ENCODE data around the gene HSD17B13. TPM values are rescaled to one million over a fixed set of nuclear protein-coding genes. Genes with fewer than 3 reads are reported as not detected.
"Not testable (repeated sequence)": the region's sequence is repeated elsewhere in the genome, so short reads cannot be mapped to it uniquely, and the experiment has no call there.

The HSD17B13 gene, protein sequence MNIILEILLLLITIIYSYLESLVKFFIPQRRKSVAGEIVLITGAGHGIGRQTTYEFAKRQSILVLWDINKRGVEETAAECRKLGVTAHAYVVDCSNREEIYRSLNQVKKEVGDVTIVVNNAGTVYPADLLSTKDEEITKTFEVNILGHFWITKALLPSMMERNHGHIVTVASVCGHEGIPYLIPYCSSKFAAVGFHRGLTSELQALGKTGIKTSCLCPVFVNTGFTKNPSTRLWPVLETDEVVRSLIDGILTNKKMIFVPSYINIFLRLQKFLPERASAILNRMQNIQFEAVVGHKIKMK
- total RNA-seq = under 1 TPM; 0.18 TPM
- long read RNA-seq = 0 reads

- intact Hi-C loops (cut with DNase I) = no loop called here
- DNase-seq (no peak), ATAC-seq (no peak)
These were observed at the start of gene HSD17B13 for GRCh38 chr4:87322754-87323153. Gene HSD17B13, minus strand, starts transcription at chr4:87322882. Its CDS starts 41 bp downstream, at chr4:87322841.

DNA sequence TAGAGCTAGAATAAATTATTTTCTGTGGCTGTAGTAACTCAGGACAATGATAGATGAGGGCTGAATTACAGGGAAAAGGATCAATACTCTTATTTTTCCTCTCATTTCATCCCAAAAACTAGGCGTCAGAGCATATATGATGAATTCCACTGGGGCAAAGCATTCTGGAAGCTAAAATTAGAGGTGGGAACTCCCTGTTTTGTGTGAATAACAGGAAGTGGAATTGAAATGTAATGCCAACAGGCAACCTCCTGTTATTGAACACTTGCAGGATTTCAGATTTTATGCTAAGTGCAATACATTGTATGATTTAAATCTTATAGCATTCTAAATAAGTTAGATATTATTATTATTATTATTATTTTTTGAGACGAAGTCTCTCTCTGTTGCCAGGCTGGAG lies 47.4 kb upstream of the HSD17B13 start:
- ATAC-seq = no peak
- intact Hi-C loops (cut with DNase I) = loop anchor here in 1 of 2 donors (10.0 kb wide), 2 partner anchors 95 to 475 kb away; no protein-coding TSS in a partner anchor
- no peak for DNase-seq

DNA sequence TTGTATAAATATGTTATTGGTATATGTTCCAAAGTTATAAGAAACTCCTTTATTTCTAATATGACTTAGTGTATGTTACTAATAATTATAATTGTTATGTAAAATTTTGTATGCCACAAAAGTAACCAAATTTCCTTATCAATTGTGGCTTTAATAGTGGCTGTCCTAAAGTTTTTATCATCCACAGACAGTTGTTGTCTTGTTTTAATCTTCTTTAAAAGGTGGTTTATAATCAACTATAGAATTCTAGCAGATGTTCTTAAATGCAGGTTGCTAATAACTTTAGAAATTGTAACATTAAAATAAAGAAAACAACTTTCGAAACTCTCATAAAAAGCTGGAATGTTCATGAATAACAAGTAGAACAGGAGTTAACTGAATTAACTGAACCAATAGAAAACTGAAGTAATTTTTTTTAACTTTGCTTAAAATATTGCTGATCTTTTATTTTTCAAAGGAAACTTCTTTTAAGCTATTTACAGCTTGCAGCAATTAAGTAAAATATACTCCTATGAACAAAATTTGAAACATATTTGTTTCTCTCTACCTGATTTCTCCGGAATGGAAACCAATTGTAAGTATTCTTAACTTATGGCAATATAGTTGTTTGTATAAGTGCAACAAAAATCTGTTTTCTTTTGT lies 44.0 kb upstream of the HSD17B13 start:
- intact Hi-C loops (cut with DNase I) = no loop called here
- DNase-seq = no peak
- ATAC-seq = no peak

GRCh38 chr4:87365348-87365747 lies 42.7 kb upstream of the HSD17B13 start:
- no peak for ATAC-seq
- intact Hi-C loops (cut with DNase I) = no loop called here
- no peak for DNase-seq

DNA sequence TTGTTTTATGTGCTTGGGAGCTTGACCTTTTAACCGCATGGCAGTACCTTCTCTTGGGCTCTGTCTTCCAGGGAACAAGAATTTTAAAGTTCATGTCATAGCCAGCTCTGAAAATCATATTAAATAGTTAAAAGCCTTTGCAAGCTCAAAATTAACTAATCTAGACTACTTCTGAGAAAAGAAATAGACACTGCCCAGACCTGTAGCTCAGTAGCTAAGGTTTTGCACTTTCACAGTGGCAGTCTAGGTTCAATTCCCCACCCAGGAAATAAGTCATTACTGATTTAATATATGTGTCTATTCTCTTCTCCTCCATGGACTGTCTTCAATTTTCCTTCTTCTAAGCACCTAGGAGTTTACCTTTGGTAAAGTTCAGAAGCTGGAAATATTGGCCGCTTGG lies 40.9 kb upstream of the HSD17B13 start:
- DNase-seq (no peak), ATAC-seq (no peak)
- intact Hi-C loops (cut with DNase I) = loop anchor here in 1 of 2 donors (5.0 kb wide), 1 partner anchor 479 kb away; no protein-coding TSS in a partner anchor

DNA sequence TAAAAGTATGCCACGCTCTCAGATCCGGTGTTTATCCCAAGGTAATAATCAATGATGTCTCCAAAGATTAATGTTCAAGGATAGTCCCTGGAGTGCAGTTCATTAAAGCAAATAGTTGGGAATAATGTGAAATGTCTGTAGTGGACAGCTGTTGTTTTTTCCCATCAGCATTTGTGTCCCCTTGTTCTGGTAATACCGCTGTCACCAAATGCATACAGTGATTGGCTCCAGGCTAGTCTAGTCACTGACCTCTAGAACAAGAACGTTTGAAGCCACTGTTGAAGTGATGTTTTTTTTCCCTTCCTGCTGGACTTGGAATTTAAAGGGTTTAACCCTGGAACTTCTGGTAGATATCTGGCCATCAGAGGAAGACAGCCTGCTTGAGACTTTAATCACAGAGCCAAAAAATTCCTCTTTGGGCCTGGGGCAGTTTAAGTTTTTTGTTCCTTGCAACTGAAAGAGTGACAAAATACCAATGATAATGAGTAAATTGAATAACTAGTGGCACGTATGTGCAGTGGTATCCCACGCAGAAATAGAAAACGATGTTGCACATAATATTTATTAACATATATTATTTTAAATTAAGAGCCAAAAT lies 37.8 kb upstream of the HSD17B13 start:
- intact Hi-C loops (cut with DNase I) = loop anchor here in 1 of 2 donors (5.0 kb wide), 1 partner anchor 482 kb away; no protein-coding TSS in a partner anchor
- ATAC-seq (no peak), DNase-seq (no peak)

- DNase-seq (no peak), ATAC-seq (no peak)
- intact Hi-C loops (cut with DNase I) = no loop called here
These were observed 36.6 kb upstream of the HSD17B13 start for GRCh38 chr4:87359258-87359657.

GRCh38 chr4:87356832-87357526 lies 34.3 kb upstream of the HSD17B13 start:
- no peak for ATAC-seq
- intact Hi-C loops (cut with DNase I) = no loop called here
- no peak for DNase-seq

DNA sequence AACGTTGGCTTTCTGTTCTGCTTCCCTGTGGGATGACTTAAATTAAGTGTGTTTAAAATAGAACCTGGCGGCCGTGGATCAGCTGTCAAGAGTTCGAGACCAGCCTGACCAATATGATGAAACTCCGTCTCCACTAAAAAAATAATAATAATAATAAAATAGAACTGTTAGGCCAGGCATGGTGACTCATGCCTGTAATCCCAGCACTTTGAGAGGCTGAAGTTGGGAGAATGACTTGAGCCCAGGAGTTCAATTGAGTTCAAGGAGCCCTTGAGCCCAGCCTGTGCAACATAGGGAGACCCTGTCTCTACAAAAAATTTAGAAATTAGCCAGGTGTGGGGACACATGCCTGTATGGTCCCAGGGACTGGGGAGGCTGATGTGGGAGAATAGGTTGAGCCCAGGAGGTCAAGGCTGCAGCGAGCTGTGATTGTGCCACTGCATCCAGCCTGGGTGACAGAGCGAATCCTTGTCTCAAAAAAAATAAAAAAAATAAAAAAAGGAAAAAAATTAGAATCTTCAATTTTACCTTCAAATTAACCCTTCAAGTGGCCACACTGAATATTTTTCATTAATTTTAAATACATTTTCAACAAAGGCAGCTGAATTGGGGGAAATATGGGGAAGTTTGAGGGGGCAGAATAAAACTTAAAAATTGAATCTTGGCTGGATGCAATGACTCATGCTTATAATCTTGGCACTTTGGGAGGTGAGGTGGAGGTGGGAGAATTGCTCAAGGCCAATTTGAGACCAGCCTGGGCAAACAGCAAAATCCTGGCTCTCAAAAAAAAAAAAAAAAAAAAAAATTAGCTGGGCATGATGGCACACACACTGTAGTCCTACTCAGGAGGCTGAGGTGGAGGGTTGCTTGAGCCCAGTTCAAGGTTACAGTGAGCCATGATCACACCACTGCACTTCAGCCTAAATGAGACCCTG lies 31.8 kb upstream of the HSD17B13 start:
- DNase-seq (no peak), ATAC-seq (peak in 1 of 2 donors; percentile 60)
- intact Hi-C loops (cut with DNase I) = no loop called here

- intact Hi-C loops (cut with DNase I) = no loop called here
- peak; percentile 43 for DNase-seq
- peak; percentile 70 to 79 for ATAC-seq
These were observed 30.9 kb upstream of the HSD17B13 start for GRCh38 chr4:87353592-87353991.

DNA sequence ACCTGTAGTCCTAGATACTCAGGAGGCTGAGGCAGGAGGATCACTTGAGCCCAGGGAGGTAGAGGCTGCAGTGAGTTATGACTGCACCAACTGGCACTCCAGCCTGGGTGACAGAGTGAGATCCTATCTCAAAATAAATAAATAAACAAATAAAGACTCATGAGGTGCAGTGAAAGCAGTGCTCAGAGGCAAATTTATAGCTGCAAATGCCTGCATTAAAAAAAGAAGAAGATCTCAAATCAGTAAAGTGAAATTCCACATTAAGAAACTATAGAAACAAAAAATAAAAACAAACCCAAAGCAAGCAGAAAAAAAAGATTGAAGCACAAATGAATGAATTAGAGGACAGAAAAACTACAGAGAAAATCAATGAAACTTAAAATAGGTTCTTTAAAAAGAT lies 22.5 kb upstream of the HSD17B13 start:
- intact Hi-C loops (cut with DNase I) = no loop called here
- no peak for DNase-seq
- ATAC-seq = no peak

- DNase-seq (no peak), ATAC-seq (no peak)
- intact Hi-C loops (cut with DNase I) = no loop called here
These were observed 20.2 kb upstream of the HSD17B13 start for GRCh38 chr4:87342872-87343271.

- intact Hi-C loops (cut with DNase I) = not testable (repeated sequence)
- ATAC-seq = peak; percentile 68 to 93
- DNase-seq = peak; percentile 29
These were observed 19.4 kb upstream of the HSD17B13 start for GRCh38 chr4:87341954-87342635.

GRCh38 chr4:87339440-87339839 lies 16.8 kb upstream of the HSD17B13 start:
- intact Hi-C loops (cut with DNase I) = no loop called here
- DNase-seq = no peak

GRCh38 chr4:87337361-87337760 lies 14.7 kb upstream of the HSD17B13 start:
- ATAC-seq (no peak), DNase-seq (no peak)
- intact Hi-C loops (cut with DNase I) = no loop called here

More at GRCh38 chr4:87339440-87339839, 16.8 kb upstream of the HSD17B13 start:
- ATAC-seq = peak in 1 of 2 donors; percentile 78

DNA sequence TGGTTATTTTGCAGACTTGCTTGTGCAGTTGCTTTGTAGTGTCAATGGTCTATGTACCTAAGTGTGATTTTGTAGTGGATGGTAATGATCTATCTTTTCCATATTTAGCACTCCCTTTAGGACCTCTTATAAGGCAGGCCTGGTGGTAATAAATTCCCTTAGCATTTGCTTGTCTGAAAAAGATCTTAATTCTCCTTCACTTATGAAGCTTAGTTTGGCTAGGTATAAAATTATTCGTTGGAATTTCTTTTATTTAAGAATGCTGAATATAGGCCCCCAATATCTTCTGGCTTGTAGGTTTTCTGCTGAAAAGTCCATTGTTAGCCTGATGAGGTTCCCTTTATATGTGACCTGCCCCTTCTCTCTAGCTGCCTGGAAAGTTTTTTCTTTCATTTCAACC lies 10.6 kb upstream of the HSD17B13 start:
- intact Hi-C loops (cut with DNase I) = no loop called here
- no peak for ATAC-seq
- no peak for DNase-seq

- DNase-seq = no peak
- intact Hi-C loops (cut with DNase I) = no loop called here
- no peak for ATAC-seq
These were observed 8.1 kb upstream of the HSD17B13 start for GRCh38 chr4:87330761-87331160.

DNA sequence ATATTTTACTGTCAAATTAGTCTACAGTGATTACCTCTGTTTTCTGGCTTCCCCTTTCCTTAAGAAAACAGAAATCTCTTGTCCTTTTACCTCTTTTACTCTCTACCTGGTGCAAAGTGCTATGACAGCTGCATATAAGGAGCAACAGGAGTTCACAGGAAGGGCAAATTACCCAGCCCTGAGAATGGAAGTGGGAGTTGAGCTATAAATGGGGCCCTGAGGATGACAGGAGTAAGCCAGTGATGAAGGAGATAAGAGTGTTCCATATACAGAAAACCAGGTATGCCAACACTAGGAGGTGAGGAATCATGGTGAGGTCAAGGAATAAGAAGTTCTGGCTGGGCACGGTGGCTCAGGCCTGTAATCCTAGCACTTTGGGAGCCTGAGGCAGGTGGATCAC lies 4.5 kb upstream of the HSD17B13 start:
- ATAC-seq (no peak), DNase-seq (no peak)
- intact Hi-C loops (cut with DNase I) = no loop called here

Data from left cardiac atrium (tissue), 4 donors.